ENCODE measurements around the gene HAUS1.
"Not testable (repeated sequence)": the region's sequence is repeated elsewhere in the genome, so short reads cannot be mapped to it uniquely, and the experiment has no call there.

Gene HAUS1, protein sequence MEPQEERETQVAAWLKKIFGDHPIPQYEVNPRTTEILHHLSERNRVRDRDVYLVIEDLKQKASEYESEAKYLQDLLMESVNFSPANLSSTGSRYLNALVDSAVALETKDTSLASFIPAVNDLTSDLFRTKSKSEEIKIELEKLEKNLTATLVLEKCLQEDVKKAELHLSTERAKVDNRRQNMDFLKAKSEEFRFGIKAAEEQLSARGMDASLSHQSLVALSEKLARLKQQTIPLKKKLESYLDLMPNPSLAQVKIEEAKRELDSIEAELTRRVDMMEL
- total RNA-seq = 12.2 to 28.2 (median 18.5) reads per million in 3 experiments

DNA sequence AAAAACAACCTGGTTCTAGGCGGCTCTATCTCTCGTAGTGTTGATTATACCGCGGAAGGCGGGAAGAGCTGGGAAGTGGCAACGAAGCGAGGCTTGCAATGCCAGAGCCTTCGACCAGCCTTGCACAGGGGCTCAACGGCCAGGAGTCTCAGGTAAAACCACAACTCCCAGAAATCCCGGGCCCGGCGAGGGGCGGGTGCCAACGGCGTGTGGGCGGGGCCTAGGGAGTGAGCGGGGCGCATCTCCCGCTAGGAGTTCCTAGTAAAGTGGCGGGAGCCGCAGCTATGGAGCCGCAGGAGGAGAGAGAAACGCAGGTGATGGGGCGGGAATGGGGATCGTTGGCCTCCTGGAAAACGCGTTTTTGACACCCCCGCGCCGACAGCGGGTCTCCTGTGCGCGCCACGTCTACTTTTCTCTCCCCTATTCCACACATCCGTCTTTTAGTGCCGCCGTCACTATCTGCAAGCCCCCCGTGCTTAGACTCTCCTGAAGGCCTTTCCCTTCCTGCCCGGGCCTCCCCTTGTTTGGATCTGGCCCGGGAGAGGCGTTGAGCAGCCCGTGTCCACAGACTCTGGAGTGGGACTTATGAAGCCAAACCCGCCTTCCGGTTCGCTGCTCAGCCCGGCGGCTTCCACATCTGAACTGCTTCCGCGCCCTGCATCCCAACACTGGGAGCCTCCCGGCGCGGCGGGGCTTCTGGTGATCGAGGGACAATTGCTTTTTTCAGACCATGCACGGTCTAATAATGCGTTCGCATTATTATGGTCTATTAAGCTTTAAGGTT is at the start of gene HAUS1:
Gene HAUS1 (plus strand): TSS at position 258 of the 784 bp plus-strand sequence. CDS start 27 bp downstream, at position 285.
- peak; percentile 67 for DNase-seq

DNA sequence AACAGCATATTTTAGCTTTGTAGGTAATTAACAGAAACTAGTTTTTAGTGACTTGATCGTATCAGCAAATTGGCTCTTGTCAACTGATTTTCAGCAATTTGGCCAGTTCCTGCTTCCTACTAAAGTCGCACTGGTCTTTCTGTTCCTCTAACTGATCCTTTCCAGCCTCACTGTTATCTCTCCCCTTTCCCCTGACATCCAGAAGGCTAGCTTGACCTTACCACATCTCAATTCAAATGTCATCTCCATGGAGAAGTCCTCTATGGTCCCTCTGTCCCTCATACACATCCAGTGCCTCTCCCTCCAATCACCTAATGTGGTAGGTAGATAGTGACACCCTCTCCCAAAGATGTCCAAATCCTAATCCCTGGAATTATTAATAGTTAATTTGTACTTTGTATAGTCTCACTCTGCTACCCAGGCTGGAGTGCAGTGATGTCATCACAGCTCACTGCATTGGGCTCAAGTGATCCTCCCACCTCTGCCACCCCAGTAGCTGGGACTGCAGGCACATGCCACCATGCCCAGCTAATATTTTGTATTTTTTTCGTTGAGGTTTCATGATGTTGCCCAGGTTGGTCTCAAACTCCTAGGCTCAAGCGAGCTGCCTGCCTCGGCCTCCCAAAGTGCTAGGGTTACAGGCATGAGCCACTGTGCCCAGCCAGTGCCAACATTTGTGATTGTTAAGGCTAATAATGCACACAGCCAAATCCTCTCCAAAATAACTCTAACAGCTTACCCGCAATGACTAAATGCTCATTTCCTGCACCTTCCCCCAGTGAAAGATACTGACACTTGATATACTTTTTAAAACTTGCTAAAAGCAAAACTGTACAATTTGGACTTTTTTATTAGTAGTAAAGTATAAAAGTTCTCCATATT is 49.0 kb upstream of the HAUS1 start:
- no peak for DNase-seq

DNA sequence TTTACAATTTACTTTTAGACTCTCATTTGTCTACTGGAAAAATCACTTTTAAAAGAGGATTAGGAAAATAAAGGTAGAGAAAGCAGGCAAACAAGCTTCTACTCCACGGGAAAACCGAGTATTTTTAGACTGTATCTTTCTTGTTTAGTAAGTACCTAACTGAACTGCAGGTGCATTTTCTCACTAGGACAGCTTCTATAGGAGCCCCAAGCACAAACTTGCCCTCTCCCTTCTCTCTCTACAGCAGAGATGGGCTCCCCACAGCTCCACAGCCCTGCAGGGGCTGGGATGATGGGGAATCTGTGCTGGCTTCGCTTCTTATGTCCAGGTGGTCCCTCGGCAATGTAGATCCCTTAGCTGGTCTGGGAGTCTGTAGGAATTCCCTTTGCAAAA is 48.4 kb upstream of the HAUS1 start:
- DNase-seq = no peak

GRCh38 chr18:46060359-46060841 is 43.8 kb upstream of the HAUS1 start:
- DNase-seq = no peak

- no peak for DNase-seq
Observed at GRCh38 chr18:46061387-46061786, 42.8 kb upstream of the HAUS1 start.

GRCh38 chr18:46061796-46062195 is 42.4 kb upstream of the HAUS1 start:
- no peak for DNase-seq

GRCh38 chr18:46062781-46063180 is 41.4 kb upstream of the HAUS1 start:
- no peak for DNase-seq

- DNase-seq = no peak
Observed at GRCh38 chr18:46067438-46068007, 36.7 kb upstream of the HAUS1 start.

GRCh38 chr18:46068763-46069162 is 35.4 kb upstream of the HAUS1 start:
- no peak for DNase-seq

- no peak for DNase-seq
Observed at GRCh38 chr18:46069524-46069923, 34.7 kb upstream of the HAUS1 start.

GRCh38 chr18:46070232-46070631 is 34.0 kb upstream of the HAUS1 start:
- DNase-seq = no peak

DNA sequence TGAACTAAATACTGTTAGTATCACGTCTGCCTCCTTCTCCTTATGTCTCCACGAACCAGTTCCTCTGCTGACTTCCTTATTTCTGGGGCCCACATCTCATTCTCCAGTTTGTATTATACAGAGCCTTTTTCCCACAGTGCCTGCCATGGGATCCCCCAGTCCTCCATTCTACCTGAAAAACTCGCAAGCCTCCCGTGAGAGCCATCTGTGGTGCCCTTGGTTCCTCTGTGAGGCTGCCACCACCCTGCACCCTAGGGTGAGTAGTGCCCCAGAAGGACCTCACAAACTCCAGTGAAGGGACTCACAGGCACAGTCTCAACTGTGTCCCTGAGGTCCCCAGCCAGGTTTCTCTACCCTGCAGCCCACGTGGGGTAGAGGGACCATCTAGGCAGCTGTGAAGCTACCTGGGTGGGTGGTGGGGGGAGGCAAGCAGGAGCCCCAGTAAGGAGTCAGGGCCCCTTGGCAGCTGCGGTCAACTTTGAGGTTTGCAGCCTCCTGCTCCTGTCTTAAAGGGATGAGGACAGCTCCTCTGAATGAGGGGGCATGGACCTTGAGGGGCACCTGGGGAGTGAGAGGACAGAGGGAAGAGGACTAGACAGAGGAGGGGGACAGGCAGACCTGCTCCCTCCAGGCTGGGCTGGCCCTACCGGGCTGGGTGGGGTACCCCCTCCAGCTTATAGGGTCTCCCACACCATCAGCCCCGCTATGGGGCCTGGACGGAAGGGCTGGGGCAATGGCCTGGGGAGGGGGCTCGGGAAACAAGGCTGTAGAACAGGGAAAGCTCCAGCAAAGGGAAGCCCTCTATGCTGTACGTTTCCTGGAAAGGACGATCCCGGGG is 33.2 kb upstream of the HAUS1 start:
- no peak for DNase-seq

DNA sequence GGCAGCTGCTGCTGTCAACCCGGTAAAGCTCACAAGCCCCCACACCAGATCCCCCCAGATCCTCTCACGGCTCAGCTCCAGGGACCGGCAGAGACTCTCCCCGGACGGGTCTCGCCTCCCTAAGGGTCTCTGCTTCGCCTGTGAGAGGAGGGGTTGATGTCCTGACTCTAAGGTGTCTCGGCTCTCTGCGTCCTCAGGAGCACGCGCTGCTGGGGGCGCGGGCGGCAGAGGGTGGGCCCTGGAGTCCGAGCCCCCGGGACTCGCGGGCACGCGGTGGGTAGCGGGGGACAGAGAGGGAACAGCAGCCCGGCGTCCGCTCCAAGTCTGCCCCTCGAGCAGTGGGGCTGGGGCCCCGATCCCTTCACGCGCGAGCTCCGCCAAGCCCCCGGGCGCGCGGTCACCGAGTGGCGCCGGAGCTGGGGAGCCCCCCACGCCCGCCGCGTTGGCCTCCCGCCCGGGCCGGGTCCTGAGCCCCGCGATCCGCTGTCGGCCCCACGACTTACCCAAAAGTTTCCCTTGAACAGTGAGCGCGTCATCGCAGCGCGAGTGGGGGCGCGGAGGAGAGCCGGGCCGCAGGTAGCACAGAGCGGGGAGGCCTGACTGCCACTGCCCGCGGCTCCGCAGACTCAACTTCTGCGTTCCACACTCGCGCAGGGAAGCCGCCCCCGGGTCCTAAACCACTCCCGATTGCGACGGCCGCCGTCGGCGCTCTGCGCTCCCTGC is 32.4 kb upstream of the HAUS1 start, which contains the start of gene PSTPIP2:
Gene PSTPIP2 (minus strand): TSS at position 608 of the 723 bp plus-strand sequence. CDS start 72 bp downstream, at position 536.
- DNase-seq = peak; percentile 55

- DNase-seq = no peak
Observed at GRCh38 chr18:46072376-46072867, 31.8 kb upstream of the HAUS1 start.

- no peak for DNase-seq
Observed at GRCh38 chr18:46072959-46073358, 31.2 kb upstream of the HAUS1 start.

- peak; percentile 61 for DNase-seq
Observed at GRCh38 chr18:46073474-46074331, 30.5 kb upstream of the HAUS1 start.

DNA sequence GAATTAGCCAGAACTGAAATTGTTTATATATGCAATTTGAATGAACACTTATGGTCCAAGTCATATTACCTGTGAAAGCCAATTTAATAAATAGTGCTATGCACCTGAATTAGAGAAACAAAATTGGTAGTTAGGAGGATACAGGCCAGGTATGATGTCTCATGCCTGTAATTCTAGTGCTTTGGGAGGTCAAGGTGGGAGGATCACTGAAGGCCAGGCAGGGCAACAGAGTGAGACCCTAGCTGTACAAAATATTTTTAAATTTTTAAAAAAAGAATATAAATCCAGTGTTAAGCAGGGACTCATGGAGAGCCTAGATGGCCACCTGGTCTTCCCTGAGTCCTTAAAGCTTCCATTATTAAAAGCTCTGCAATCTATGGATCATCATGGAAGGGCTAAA is 24.8 kb upstream of the HAUS1 start:
- DNase-seq = no peak

- DNase-seq = no peak
Observed at GRCh38 chr18:46080156-46080555, 24.0 kb upstream of the HAUS1 start.

DNA sequence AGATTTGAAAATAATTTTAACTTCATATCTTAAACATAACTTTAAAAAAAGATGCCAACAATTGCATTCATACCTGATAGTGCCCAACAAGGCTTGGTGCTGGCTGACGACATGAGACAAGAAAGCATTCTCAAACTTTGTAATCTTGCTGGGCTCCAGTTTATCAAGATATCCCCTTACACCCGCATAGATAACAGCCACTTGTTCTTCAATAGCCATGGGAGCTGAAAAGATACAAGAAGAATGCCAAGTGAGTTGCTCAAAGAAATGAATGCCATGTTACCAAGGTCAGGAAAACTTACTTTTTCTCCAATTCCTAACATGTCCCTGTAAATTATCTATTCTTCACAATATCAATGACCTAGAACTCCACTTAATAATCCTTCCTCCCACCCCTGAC is 19.8 kb upstream of the HAUS1 start:
- DNase-seq = no peak

DNA sequence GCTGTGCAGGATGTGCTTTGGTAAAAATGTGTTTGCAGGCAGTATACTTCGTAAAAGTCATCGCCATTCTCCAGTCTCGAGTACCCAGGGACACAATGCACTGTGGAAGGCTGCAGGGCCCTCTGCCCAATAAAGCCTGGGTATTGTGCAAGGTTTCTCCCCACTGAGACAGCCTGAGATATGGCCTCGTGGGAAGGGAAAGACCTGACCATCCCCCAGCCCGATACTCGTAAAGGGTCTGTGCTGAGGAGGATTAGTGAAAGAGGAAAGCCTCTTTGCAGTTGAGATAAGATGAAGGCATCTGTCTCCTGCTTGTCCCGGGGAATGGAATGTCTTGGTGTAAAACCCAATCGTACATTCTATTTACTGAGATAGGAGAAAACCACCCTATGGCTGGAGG is 15.7 kb upstream of the HAUS1 start:
- not testable (repeated sequence) for DNase-seq
